SU-DHL-6 (cell line): Measurements from ENCODE around the gene OTOA.

Source experiments
- EZH2phosphoT487 ChIP-seq: fragments of 200-600 bp; sonication (generic), shearing (Covaris generic); conservative IDR thresholded peaks from 2 replicates; pipeline ENCODE4 v1.6.1; 2018; ENCODE audit warnings: mild to moderate bottlenecking, antibody characterized with exemption, low read length, moderate library complexity, mixed read lengths
- TF ChIP-seq, protein P1 (sequence below): fragments of 200-600 bp; sonication (generic); IDR thresholded peaks from one replicate; pipeline ENCODE4 v1.5.1; 2017; ENCODE audit warnings: antibody characterized with exemption, mild to moderate bottlenecking, low read length, moderate library complexity; ENCODE audit not compliant: insufficient read depth, poor library complexity, severe bottlenecking

DNA sequence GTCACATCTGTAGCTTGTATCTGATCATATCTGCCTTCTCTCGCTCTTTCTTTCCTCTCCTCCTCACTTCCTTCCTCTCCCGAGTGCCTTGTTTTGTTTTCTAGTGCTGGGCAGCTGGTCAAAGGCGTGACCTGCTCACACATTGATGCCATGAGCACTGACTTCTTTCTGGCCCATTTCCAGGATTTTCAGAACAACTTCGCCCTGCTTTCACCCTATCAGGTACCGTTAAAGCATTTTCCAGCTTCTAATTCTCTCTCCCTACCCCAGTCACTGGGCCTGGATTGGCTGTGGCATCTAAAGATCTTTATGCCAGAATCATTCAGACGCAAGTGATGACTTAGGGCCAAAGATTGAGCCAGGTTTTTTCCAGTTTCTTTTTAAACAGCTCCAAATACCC, 55.5 kb downstream of the OTOA start:
- TF ChIP-seq, protein P1, sequence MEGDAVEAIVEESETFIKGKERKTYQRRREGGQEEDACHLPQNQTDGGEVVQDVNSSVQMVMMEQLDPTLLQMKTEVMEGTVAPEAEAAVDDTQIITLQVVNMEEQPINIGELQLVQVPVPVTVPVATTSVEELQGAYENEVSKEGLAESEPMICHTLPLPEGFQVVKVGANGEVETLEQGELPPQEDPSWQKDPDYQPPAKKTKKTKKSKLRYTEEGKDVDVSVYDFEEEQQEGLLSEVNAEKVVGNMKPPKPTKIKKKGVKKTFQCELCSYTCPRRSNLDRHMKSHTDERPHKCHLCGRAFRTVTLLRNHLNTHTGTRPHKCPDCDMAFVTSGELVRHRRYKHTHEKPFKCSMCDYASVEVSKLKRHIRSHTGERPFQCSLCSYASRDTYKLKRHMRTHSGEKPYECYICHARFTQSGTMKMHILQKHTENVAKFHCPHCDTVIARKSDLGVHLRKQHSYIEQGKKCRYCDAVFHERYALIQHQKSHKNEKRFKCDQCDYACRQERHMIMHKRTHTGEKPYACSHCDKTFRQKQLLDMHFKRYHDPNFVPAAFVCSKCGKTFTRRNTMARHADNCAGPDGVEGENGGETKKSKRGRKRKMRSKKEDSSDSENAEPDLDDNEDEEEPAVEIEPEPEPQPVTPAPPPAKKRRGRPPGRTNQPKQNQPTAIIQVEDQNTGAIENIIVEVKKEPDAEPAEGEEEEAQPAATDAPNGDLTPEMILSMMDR, result no peak
- no peak for TF ChIP-seq EZH2phosphoT487
